Activated CD4-positive, alpha-beta T cell treated with anti-CD3 and anti-CD28 coated beads for 36 hours (primary cell): ENCODE data around the gene NT5DC3. TPM values are rescaled to one million over a fixed set of nuclear protein-coding genes. Genes with fewer than 3 reads are reported as not detected.

ENCODE experiments used
- ATAC-seq: fragments of 200-7000 bp; cut with Tn5 transposase; one replicate; pipeline ENCODE4 v1.10.0; 2021; ENCODE audit warnings: mild to moderate bottlenecking, moderate library complexity
- CTCF ChIA-PET: fragments of 350-600 bp; sonication (Branson Sonifier 250); formaldehyde crosslinking; loops from one replicate; lab custom pipeline; 2021; ENCODE audit warnings: antibody characterized with exemption; lab: Charles Lee
- POLR2A ChIA-PET: fragments of 350-600 bp; sonication (Branson Sonifier 250); formaldehyde crosslinking; loops from one replicate; lab custom pipeline; 2021; ENCODE audit warnings: antibody characterized with exemption, inconsistent platforms; lab: Charles Lee
- DNase-seq: peaks from one replicate; pipeline ENCODE4 v3.0.0-alpha.2; 2020
- H3K27ac Mint-ChIP-seq: one replicate; pipeline ENCODE4 v1.8.0; 2021; ENCODE audit warnings: mixed read lengths
- H3K27me3 Mint-ChIP-seq: one replicate; pipeline ENCODE4 v1.8.0; 2021; ENCODE audit warnings: mixed read lengths
- H3K36me3 Mint-ChIP-seq: one replicate; pipeline ENCODE4 v1.8.0; 2021; ENCODE audit warnings: low read depth, mixed read lengths
- H3K4me1 Mint-ChIP-seq: one replicate; pipeline ENCODE4 v1.8.0; 2021; ENCODE audit warnings: mixed read lengths
- H3K4me3 Mint-ChIP-seq: one replicate; pipeline ENCODE4 v1.8.0; 2021; ENCODE audit warnings: mild to moderate bottlenecking, moderate library complexity, mixed read lengths
- H3K9me3 Mint-ChIP-seq: one replicate; pipeline ENCODE4 v1.8.0; 2021; ENCODE audit warnings: low read depth, mixed read lengths
- intact Hi-C, 2 experiments: fragments of 100-400 bp; cut with DNase I in 1 of 2; cut with micrococcal nuclease in 1 of 2; formaldehyde crosslinking; loops; one replicate each; pipeline versions ENCODE4 v1.14.2 to v1.15.1; 2022 to 2024; cut with DNase I, micrococcal nuclease
- total RNA-seq, 2 experiments: library from RNA; stranded (reverse); gene quantifications; one replicate each; pipeline ENCODE4 v1.2.3, GENCODE V29; 2021

NT5DC3 gene
- total RNA-seq, 2 experiments from 2014 or later = 7.3 to 8.9 TPM

GRCh38 chr12:103832048-103832997 lies 8.7 kb downstream of the NT5DC3 start:
- intact Hi-C loops = no loop called here
- H3K9me3 Mint-ChIP-seq = peaks cover 2% of the 10 kb centered on the region
- H3K27ac Mint-ChIP-seq = no peak overlapping the region
- ChIA-PET POLR2A (no interaction called here), CTCF (interaction anchor here (0.6 to 1.6 kb wide), 3 partner anchors 9 to 29 kb away, joined by 3 to 5 read pairs (median 3); no protein-coding TSS in a partner anchor)
- no peaks in the 10 kb centered on the region for H3K27me3 Mint-ChIP-seq
- H3K36me3 Mint-ChIP-seq = peaks cover 15% of the 10 kb centered on the region
- H3K4me1 Mint-ChIP-seq = peaks cover 18% of the 10 kb centered on the region
- no peak overlapping the region for H3K4me3 Mint-ChIP-seq
- DNase-seq = no peak
- ATAC-seq = no peak

- intact Hi-C loops = no loop called here
- H3K27me3 Mint-ChIP-seq = no peaks in the 10 kb centered on the region
- CTCF ChIA-PET = no interaction called here
- POLR2A ChIA-PET = no interaction called here
- ATAC-seq (no peak), DNase-seq (no peak)
- H3K9me3 Mint-ChIP-seq = peaks cover 2% of the 10 kb centered on the region
- no peak overlapping the region for H3K4me3 Mint-ChIP-seq
- H3K36me3 Mint-ChIP-seq = peaks cover 14% of the 10 kb centered on the region
- peaks cover 18% of the 10 kb centered on the region for H3K4me1 Mint-ChIP-seq
- H3K27ac Mint-ChIP-seq = no peak overlapping the region
These were observed 10.2 kb downstream of the NT5DC3 start for GRCh38 chr12:103830730-103831320.

- intact Hi-C loops = no loop called here
- CTCF ChIA-PET = interaction anchor here (0.6 kb wide), 1 partner anchor 49 kb away, joined by 4 read pairs; no protein-coding TSS in a partner anchor
- POLR2A ChIA-PET = interaction anchor here (0.7 kb wide), 1 partner anchor 10 kb away, joined by 4 read pairs; no protein-coding TSS in a partner anchor
These were observed 10.9 kb downstream of the NT5DC3 start for GRCh38 chr12:103830025-103830725.

DNA sequence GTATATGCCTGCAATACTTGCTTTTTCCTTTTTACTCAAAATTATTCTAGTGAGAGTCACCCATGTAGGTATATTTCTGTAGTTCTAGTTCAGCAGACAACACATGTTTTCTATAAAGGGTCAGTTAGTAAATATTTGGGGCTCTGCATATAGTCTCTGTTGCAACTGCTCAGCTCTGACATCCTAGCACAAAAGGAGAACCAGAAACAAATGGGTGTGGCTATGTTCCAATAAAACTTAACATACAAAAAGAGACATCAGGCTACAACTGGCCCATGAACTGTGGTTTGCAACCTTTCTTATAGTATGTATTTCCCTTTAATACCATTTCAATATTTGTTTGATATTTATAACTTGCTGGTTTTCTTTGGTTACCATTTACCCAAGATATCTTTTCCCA lies 11.9 kb downstream of the NT5DC3 start:
- Mint-ChIP-seq H3K36me3 (peaks cover 14% of the 10 kb centered on the region), H3K4me3 (no peak overlapping the region), H3K27ac (no peak overlapping the region), H3K9me3 (peaks cover 2% of the 10 kb centered on the region), H3K27me3 (no peaks in the 10 kb centered on the region), H3K4me1 (peaks cover 21% of the 10 kb centered on the region)
- ATAC-seq (no peak), DNase-seq (no peak)
- ChIA-PET POLR2A (no interaction called here), CTCF (no interaction called here)
- intact Hi-C loops = no loop called here

More at GRCh38 chr12:103830025-103830725, 10.9 kb downstream of the NT5DC3 start:
- DNase-seq (no peak), ATAC-seq (no peak)
- Mint-ChIP-seq H3K4me1 (peaks cover 18% of the 10 kb centered on the region), H3K27ac (no peak overlapping the region), H3K27me3 (no peaks in the 10 kb centered on the region), H3K36me3 (peaks cover 14% of the 10 kb centered on the region), H3K9me3 (peaks cover 2% of the 10 kb centered on the region), H3K4me3 (no peak overlapping the region)

- H3K4me1 Mint-ChIP-seq = peaks cover 21% of the 10 kb centered on the region
- intact Hi-C loops = no loop called here
- peaks cover 2% of the 10 kb centered on the region for H3K9me3 Mint-ChIP-seq
- ChIA-PET POLR2A (no interaction called here), CTCF (interaction anchor here (0.9 kb wide), 1 partner anchor 139 kb away, joined by 3 read pairs; no protein-coding TSS in a partner anchor)
- no peak overlapping the region for H3K27ac Mint-ChIP-seq
- ATAC-seq = peak; percentile 44
- DNase-seq = no peak
- H3K27me3 Mint-ChIP-seq = no peaks in the 10 kb centered on the region
- H3K4me3 Mint-ChIP-seq = no peak overlapping the region
- H3K36me3 Mint-ChIP-seq = peaks cover 14% of the 10 kb centered on the region
These were observed 13.1 kb downstream of the NT5DC3 start for GRCh38 chr12:103827911-103828391.

DNA sequence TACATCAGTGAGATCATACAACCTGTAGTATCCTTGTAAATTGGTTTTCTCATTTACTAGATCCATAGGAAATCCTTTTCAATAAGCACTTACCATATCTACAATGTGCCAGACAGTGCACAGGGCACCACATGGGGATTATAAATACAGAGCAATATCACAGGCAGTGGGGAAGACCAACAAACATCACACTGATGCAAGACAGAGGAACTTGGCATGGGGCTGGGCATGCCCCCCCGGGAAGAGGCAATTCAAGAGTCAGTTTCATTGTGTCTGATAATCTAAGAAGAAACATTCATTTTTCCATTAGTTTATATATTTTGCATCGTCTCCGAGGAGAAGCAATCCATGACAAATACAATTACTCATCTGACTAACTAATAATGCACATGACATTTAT lies 16.2 kb downstream of the NT5DC3 start:
- Mint-ChIP-seq H3K4me1 (peaks cover 22% of the 10 kb centered on the region), H3K36me3 (peaks cover 9% of the 10 kb centered on the region), H3K27me3 (no peaks in the 10 kb centered on the region), H3K27ac (no peak overlapping the region), H3K9me3 (peaks cover 6% of the 10 kb centered on the region), H3K4me3 (no peak overlapping the region)
- ChIA-PET CTCF (no interaction called here), POLR2A (no interaction called here)
- DNase-seq = no peak
- no peak for ATAC-seq
- intact Hi-C loops = no loop called here

DNA sequence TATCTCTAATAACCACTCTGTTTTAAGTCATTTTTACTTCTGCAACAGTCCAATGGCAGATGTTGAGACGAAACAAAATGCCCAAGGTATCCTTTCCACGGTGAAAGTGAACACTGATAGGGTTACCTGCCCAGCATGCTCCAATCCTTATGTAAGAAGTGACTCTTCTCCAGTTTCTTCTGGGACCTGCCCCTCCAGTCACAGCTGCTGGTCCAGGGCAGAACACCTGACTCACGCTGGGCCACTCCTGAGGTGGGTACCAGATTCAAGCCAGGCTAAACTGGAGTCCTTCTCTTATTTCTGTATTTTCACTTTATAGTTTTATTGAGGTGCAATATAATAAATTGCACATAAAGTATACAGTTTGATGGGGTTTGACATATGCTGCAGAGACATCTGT lies 16.7 kb downstream of the NT5DC3 start:
- Mint-ChIP-seq H3K9me3 (peaks cover 6% of the 10 kb centered on the region), H3K4me3 (no peak overlapping the region), H3K27me3 (no peaks in the 10 kb centered on the region), H3K27ac (no peak overlapping the region), H3K36me3 (peaks cover 9% of the 10 kb centered on the region), H3K4me1 (peaks cover 21% of the 10 kb centered on the region)
- ATAC-seq (no peak), DNase-seq (no peak)
- POLR2A ChIA-PET = no interaction called here
- intact Hi-C loops = no loop called here
- CTCF ChIA-PET = no interaction called here

DNA sequence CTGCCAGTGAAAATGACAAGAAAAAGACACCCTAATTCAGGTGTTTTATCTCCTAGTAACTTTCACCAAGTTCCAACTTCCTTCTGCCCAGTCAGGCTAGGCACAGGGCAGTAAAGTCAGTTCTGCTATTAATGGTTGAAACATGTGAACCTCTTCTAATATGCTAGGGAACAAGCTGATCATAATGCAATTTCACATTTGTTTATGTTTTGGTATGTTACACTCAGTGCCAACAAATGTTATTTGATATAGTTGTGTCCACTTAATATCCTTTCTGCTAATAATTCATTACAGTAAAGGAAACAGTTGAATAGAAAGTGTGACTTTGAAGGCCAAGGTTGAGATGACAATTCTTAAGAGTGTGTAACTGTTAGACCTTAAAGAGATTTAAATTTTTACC lies 17.2 kb downstream of the NT5DC3 start:
- Mint-ChIP-seq H3K4me1 (peaks cover 23% of the 10 kb centered on the region), H3K4me3 (no peak overlapping the region), H3K27ac (no peak overlapping the region), H3K27me3 (no peaks in the 10 kb centered on the region), H3K9me3 (peaks cover 6% of the 10 kb centered on the region), H3K36me3 (peaks cover 9% of the 10 kb centered on the region)
- ChIA-PET POLR2A (no interaction called here), CTCF (no interaction called here)
- DNase-seq = no peak
- intact Hi-C loops = no loop called here
- no peak for ATAC-seq

- POLR2A ChIA-PET = no interaction called here
- Mint-ChIP-seq H3K4me1 (peaks cover 27% of the 10 kb centered on the region), H3K36me3 (peaks cover 9% of the 10 kb centered on the region), H3K4me3 (no peak overlapping the region), H3K27me3 (no peaks in the 10 kb centered on the region), H3K27ac (no peak overlapping the region), H3K9me3 (peaks cover 6% of the 10 kb centered on the region)
- ATAC-seq (no peak), DNase-seq (no peak)
- intact Hi-C loops = no loop called here
- CTCF ChIA-PET = no interaction called here
These were observed 19.3 kb downstream of the NT5DC3 start for GRCh38 chr12:103821773-103822172.

DNA sequence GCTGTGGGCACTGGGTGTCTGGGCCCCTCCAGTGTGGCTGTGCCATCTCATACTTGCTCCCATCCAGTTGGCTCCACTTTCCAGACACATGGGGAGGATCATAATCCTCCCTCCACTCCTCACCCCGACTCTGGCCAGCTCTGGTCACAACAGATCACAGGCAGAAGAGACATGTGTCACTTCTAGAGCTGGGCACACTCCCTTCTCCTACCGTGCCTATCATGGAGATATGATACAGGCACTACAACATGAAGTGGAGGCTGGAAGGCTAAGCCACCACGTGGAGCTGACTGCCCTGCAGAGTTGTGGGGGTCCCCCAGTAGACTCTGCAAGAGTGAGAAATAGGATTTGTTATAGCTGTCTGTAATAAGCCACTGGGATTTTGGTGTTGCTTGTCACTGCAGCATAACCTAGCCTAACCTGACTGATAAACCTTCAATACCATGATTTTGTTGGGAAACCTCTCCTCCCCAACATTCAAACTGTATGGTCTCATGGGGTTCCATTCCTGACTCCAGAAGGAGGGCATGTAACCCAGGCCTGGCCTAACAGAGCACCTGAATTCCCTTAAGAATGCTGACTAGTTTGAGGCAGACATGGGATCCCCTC lies 20.0 kb downstream of the NT5DC3 start:
- Mint-ChIP-seq H3K27me3 (no peaks in the 10 kb centered on the region), H3K27ac (no peak overlapping the region), H3K4me3 (no peak overlapping the region), H3K4me1 (peaks cover 27% of the 10 kb centered on the region), H3K9me3 (peaks cover 6% of the 10 kb centered on the region), H3K36me3 (peaks cover 9% of the 10 kb centered on the region)
- DNase-seq (no peak), ATAC-seq (no peak)
- ChIA-PET POLR2A (no interaction called here), CTCF (interaction anchor here (1.1 kb wide), 1 partner anchor 142 kb away, joined by 3 read pairs; no protein-coding TSS in a partner anchor)
- intact Hi-C loops = no loop called here

DNA sequence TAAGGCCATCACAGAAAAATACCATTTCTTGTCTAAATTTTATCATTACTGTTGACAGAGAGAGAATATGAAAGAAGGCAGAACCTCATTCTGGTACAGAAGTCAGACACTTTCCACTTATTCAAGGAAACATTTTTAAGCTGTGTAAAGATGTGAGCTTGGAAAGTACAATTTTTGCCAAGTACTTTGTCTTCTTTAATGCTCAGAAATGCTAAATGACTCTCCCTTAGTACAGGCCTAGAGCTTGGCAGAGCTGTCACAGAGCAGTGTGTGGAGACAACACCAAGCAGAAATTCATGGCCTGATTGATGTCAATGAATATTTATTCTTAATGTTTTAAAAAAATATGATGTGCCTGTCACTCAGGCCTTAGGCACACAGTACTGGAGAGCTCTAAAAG lies 20.7 kb downstream of the NT5DC3 start:
- POLR2A ChIA-PET = interaction anchor here (0.6 kb wide), 1 partner anchor 137 kb away, joined by 4 read pairs; no protein-coding TSS in a partner anchor
- peaks cover 27% of the 10 kb centered on the region for H3K4me1 Mint-ChIP-seq
- DNase-seq (no peak), ATAC-seq (no peak)
- peaks cover 6% of the 10 kb centered on the region for H3K9me3 Mint-ChIP-seq
- peaks cover 9% of the 10 kb centered on the region for H3K36me3 Mint-ChIP-seq
- intact Hi-C loops = no loop called here
- H3K4me3 Mint-ChIP-seq = no peak overlapping the region
- no peak overlapping the region for H3K27ac Mint-ChIP-seq
- no peaks in the 10 kb centered on the region for H3K27me3 Mint-ChIP-seq
- CTCF ChIA-PET = interaction anchor here (1.0 to 1.1 kb wide), 2 partner anchors 14 to 141 kb away, joined by 3 read pairs; no protein-coding TSS in a partner anchor
